GM18858 (cell line): ENCODE measurements around the gene MPLKIP.
"Not testable (repeated sequence)": the region's sequence is repeated elsewhere in the genome, so short reads cannot be mapped to it uniquely, and the experiment has no call there.

Experiments
- ATAC-seq: cut with Tn5 transposase; IDR thresholded peaks from one replicate; pipeline ENCODE4 v1.9.1; 2021; ENCODE audit not compliant: unreplicated experiment

Gene MPLKIP

DNA sequence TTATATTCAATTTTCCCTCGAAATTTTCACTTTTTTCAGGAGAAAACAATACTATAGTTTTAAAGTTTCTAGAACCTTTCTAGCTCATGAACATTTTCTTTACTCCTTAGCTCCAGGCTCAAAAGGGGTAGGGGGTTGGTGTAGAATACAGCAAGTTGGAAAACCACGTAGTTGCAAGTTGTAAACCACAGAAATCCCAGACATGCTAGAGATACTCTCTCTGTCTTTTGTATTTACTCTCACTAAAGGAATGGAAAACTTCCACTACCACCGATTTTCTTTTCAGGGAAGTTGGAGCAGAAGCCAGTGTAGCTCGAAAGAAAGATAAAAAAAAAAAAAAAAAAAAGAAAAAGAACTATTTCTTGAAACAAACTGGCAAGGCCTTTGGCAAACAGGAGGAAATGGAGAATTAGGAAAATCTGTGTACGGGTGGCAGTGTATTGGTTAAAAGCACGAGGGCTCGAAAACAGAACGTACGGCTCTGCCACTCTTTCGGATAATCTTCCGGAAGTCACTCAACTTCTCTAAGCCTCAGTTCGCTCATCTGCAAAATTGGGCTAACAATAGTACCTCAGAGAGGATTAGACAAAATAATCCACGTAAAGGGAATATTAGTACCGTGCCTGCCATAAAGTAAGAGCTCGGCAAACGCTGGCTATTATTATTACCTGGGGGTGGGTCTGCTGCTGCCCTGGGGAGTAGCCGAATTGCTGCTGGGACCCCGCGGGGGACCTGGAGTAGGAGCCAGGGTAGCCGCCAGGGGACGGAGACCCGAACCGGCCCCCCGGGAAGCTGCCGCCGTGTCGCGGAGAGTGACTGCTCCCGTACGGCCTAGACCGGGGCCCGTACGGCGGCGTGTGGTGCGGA lies 628 bp downstream of the MPLKIP start:
- ATAC-seq, result no peak

DNA sequence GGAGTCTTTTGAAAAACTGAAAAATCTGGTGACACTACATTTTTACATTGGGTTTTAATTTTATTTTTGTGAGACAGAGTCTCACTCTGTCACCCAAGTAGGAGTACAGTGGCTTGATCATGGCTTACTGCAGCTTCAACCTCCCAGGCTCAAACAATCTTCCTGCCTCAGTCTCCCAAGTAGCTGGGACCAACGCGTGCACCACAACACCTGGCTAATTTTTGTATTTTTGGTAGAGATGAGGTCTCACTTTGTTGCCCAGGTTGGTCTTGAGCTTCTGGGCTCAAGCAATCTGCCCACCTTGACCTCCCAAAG lies 11.5 kb downstream of the MPLKIP start:
- no peak for ATAC-seq

DNA sequence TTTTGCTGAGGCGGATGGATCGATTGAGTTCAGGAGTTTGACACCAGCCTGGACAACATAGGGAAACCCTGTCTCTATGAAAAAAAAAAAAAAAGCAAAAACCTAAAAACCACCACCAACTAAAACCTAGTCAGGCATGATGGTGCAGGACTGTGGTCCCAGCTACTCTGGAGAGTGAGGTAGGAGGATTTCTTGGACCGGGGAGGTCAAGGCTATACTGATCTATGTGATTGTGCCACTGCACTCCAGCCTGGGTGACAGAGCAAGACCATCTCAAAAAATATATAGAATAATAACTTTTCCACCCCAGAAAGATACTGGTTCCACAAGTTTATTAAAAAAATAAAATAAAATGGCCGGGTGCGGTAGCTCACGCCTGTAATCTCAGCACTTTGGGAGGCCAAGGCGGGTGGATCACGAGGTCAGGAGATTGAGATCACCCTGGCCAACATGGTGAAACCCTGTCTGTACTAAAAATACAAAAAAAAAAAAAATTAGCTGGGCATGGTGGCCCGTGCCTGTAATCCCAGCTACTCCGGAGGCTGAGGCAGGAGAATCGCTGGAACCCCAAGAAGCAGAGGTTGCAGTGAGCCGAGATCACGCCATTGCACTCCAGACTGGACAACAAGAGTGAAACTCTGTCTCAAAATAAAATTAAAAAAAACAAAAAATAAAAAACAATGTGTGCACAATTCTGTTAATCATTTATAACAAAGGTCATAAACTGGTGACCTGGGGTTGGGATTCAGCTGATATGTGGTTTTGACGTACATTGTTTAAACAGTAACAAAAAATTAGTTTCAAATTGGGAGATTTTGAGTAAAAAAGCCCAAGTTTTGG lies 12.1 kb downstream of the MPLKIP start:
- not testable (repeated sequence) for ATAC-seq

DNA sequence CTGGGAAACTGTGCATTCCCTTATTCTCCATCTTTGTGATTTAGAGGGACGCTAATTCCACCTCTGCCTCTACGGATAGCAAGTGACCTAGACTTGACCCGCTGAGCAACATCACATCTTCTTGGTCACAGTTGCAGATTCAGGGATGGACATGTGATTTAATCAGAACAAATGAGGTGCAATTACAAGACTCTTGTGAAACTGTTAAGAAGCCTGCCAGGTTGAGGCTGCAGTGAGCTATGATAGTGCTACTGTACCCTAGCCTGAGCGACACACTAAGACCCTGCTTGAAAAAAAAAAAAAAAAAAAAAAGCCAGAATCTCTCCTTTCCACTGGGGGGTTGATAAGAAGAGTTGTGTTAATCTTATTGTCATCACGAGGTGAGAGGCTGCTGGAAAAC lies 14.4 kb downstream of the MPLKIP start:
- no peak for ATAC-seq

DNA sequence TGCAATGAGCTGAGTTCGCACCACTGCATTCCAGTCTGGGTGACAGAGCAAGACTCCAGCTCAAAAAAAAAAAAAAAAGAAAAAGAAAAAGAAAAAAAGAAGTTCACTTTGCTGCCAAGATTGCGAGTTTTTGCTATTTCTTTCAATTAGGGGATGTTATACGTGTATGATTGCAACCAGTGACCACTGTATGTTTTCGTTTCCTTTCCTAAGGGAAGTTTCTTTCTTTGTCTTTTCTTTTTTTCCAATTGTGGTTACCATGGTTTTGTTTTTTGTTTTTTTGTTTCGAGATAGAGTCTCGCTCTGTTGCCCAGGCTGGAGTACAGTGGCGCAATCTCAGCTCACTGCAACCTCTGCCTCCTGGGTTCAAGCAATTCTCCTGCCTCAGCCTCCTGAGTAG lies 16.2 kb downstream of the MPLKIP start:
- ATAC-seq, result not testable (repeated sequence)

DNA sequence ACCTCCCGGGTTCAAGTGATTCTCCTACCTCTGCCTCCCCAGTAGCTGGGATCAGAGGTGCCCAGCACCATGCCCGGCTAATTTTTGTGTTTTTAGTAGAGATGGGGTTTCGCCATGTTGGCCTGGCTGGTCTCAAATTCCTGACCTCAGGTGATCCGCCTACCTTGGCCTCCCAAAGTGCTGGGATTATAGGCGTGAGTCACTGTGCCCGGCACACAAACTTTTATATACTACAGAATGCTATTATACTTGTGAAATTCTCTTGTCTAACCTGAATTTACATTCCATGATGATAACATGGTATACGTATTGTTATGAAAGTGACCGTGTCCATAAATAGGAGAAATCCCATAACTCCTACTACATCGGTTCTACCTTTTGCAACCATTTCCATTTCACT lies 17.2 kb downstream of the MPLKIP start:
- not testable (repeated sequence) for ATAC-seq

DNA sequence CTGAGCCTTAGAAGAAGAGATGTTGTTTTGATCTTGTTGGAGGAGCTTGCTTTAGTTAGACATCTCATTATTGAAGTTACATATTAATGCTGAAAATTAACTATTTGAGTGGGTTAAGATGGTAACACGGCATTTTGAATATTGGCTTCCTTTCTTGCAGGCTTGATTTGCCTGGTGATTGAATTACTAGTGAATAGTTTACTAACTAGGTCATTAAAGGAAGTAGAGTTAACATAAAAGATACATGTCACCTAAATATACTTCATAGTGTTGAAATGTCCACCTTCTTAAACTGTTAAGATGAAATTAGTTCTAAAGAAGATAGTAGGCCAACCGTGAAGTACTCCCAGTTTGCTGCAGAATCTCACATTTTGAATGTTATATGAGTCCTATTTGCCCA lies 18.5 kb downstream of the MPLKIP start:
- ATAC-seq, result no peak

DNA sequence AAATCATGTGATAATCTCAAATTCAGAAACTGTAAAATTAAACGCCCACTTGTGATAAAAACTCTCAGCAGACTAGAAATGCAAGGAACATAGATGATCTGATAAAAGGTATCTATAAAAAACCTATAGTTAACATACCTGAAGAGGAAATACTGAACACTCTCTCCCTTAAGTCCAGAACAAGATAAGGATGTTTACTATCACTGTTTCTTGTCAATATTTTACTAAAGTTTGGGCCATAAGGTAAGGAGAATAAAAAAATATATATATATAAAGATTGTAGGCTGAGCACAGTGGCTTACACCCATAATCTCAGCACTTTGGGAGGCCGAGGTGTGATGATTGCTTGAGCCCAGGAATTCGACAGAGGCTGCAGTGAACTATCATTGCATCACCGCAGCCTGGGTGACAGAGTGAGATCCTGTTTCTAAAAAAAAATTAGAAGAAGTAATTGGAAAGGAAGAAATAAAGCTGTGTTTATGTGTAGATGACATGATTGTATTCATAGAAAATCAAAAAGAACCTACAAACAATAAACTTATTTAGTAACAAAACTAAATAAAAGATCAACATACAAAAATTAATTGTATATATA lies 28.4 kb downstream of the MPLKIP start:
- ATAC-seq, result no peak

DNA sequence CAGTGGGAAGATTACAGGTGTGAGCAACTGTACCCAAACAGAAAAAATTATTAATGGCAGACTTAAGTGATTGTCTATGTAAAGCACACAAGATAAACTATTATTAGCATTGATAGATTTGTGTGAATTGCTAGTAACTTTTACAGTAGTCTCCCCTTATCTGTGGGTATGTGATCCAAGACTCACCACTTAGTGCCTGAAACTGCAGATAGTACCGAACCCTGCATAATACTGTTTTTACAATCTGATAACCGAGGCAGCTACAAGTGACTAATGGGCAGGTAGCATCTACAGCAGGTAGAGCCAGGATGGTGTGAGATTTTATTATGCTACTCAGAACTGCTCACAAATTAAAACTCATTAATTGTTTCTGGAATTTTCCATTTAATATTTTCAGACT lies 31.5 kb downstream of the MPLKIP start:
- ATAC-seq, result no peak

DNA sequence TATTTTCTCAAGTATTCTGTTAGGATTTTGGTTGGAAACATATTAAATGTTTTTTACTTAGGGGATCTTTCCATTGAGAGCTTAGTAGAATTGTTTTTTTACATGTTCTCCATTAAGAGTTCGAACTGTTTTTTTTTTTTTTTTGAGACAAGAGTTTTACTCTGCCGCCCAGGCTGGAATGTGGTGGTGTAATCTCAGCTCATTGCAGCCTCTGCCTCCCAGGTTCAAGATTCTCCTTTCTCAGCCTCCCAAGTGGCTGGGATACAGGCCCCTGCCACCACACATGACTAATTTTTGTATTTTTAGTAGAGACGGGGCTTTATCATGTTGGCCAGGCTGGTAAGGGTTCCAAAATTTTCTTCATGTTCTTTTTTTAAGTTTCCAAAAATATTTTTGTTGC lies 33.2 kb downstream of the MPLKIP start:
- no peak for ATAC-seq

DNA sequence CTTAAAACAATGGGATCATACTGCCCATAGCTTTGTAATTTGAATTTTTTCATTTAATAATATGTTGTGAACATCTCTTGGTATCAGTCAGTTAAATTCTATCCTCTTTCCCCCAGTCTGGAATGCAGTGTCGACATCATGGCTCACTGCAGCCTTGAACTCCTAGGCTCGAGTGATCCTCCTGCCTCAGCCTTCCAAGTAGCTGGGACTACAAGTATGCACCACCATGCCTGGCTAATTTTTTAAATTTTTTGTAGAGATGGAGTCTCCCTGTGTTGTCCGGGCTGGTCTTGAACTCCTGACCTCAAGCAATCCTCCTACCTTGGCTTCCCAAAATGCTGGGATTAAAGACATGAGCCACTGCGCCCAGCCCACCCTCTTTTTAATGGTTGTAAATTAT lies 34.6 kb downstream of the MPLKIP start:
- ATAC-seq, result no peak

DNA sequence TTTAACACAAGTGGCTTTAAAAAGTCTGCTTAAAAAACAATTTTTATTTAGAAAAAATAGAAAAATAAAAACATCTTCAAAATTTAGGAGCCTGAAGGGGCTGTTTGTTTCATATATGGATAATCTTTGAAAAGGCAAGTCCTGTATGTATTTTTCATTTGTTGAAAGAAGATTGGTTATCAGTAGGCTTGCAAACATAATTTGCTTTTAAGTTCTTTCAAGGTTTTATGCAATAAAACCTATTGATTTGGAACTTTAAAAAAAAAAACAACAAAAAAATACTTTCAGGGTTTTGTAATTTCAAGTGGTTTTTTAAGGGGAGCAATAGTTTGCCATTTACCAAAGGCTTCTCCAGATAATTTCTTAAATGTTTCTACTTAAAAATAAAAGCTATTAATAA lies 35.6 kb downstream of the MPLKIP start:
- no peak for ATAC-seq

DNA sequence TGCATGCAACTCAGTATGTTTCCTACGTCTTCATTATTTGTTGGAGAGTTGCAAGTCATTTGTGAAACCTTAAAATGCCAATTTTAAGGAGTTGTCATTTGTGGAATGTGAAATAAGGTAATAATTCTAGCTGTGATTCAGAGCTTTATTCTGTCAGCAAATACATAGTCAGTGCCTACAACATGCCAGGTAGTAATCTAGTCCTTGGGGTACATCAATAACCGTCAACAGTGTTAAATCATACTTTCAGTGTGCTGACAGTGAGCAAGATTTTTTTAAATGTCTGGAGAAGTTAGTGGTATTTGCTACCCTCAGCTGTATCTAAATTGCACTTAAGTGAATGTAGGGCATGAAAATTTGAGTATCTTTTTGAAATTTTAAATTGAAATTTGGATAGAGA lies 36.7 kb downstream of the MPLKIP start:
- no peak for ATAC-seq

DNA sequence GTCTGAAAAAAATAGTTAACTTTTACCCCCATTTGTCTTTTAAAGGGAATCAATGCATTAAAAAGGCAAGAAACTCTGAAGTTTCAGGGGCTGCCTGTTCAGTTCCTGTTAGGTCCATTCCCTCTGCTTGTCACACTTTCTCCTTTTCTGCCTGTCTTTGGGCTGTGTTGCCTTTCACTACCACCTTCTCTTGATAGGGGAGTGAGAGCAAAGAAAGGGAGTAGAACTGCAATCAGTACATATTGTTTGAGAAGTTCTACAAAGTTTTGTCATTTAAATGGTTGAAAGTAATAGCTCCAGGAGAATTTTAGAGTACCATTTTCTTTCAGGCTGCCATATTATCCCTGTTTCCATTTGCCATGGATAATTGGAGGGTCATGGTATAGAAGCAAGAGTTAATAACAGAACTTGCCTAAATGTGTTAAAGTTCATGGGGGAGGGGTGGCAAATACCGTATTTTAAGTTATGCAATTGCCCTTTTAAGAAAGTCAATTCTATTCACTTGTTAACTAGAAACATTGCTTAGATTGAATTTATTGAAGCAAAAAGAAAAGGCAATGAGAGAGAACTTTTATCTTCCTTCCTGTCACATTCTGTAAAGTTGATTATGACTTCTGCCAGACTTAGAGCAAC lies 38.6 kb downstream of the MPLKIP start:
- ATAC-seq, result no peak

DNA sequence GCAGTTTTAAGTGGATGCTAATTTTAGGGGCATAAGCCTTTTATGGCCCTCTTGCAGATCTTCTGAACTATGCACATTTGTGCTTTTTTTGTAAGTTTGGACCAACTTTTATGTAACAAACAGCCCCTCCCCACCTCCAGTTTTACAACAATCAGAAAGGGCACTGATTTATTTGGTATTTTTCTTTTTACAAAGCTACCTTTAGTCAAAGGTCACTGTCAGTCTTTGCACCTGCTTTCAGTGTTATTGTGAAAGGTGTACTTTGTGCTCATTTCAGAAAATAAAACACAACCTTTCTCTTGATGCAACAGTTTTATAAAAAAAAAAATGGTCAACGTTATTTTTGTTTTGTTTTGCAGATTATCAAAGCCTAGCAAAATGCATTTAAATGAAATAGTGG lies 39.2 kb downstream of the MPLKIP start:
- ATAC-seq, result no peak

DNA sequence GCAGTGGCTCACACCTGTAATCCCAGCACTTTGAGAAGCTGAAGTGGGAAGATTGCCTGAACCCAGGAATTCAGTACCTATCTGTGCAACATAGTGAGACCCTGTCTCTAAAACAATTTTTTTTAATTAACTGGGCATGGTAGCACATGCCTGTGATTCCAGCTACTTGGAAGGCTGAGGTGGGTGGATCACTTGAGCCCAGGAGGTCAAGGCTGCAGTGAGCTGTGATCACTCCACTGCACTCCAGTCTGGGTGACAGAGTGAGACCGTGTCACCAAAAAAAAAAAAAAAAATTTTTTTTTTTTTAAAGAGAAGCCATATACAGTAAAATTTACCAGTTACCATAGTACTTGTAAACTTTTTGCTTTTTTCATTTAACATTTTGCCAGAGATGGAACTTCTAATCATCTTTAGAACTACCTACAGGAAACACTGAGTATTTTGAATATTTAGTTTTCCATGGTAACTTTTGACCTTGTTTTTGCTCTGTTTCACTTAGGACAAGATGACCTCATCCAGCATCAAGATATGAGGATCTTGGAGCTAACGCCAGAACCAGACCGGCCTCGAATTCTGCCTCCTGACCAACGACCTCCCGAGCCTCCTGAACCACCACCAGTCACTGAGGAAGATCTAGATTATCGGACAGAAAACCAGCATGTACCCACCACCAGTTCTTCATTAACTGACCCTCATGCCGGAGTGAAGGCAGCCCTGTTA lies 40.6 kb downstream of the MPLKIP start:
- ATAC-seq, result no peak

DNA sequence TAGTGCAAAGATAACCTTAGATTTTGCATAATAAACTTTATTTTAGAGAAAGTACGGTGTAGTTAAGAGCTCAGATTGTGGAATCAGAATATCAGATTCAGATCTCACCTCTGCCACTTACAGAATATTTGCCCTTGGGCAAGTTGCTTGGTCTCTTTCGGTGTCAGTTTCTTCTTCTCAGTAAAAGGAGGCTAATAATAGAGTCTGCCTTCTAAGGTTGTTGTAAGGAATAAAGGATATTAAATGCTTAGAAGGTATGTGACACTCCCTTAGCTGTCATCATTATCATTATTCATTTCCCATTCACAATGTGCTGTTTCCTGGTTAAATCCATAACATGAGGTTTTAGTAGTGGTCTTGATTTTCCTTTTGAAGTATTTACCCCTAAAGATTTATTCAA lies 42.2 kb downstream of the MPLKIP start:
- ATAC-seq, result no peak

DNA sequence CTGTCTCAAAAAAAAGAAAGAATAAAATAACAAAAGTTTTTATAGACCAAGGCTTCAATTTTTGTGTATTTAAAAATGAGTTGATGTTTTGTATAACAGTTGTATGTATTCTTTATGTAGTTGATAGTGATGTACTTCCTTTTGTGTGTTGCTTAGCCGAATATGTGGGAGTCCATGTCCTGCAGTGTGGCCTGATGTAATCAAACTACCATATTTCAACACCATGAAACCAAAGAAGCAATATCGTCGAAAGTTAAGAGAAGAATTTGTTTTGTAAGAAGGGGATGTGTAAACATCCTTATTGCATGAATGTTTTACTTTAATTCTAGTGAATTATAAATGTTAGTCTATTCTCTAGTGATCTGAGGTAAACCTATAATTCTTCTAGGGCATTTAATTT lies 56.6 kb downstream of the MPLKIP start:
- no peak for ATAC-seq
